ENCODE measurements around the gene PIAS1.
"Not testable (repeated sequence)": the region's sequence is repeated elsewhere in the genome, so short reads cannot be mapped to it uniquely, and the experiment has no call there.

GRCh38 chr15:68234520-68234919, 180.4 kb downstream of the PIAS1 start:
- not testable (repeated sequence) for TF ChIP-seq CTCF, POLR2A (IDR thresholded peaks at IDR 0.05)

Measured in body of pancreas (tissue), 4 donors.